GM21825 (cell line): ENCODE results near the gene VGLL4.
"Not testable (repeated sequence)": the region's sequence is repeated elsewhere in the genome, so short reads cannot be mapped to it uniquely, and the experiment has no call there.

Experiments
- ATAC-seq: cut with Tn5 transposase; IDR thresholded peaks from one replicate; pipeline ENCODE4 v1.9.1; 2021; ENCODE audit warnings: mild to moderate bottlenecking, moderate library complexity; ENCODE audit not compliant: unreplicated experiment

Gene VGLL4

DNA sequence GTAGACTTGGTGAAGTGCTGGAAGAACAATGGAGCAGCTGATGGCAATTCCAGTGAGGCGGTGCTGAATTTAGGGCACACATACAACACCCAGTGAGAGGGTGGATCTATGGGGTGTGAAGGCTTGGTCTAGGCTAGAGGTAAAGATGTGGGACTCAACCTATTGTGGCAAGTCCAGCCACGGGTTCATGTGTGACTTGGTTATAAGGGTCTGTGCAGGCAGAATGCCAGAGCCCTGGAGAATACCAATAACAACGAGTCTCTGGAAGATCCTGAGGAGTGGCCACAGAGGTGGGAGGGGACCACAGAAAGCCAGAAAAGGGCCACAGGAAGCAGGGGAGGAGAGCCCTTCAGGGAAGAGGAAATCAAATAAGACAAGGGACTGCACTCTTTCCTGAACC is 55.0 kb downstream of the VGLL4 start:
- no peak for ATAC-seq

DNA sequence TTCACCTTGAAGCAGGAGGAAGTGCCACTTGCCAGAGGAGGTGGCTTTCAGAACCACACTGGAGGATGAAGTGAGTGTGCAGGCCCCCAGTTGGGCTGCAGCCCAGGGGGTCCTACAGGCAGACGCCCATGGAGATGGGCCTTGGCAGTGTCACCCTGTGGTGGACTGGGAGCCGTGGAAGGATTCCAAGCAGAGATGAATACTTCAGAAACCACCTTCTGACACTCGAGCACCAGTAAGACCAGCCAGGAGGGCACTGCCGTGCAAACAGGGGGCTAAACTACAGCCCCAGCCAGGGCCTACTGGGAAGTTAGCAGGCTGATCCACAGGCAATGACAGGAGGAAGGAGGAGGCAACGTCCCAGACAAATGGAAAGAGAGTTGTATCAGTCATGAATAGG is 55.4 kb downstream of the VGLL4 start:
- ATAC-seq, result no peak

- no peak for ATAC-seq
These were observed 55.9 kb downstream of the VGLL4 start for GRCh38 chr3:11587766-11588165.

GRCh38 chr3:11584570-11584969 is 59.1 kb downstream of the VGLL4 start:
- ATAC-seq, result no peak

GRCh38 chr3:11583638-11584046 is 60.1 kb downstream of the VGLL4 start:
- ATAC-seq, result no peak

DNA sequence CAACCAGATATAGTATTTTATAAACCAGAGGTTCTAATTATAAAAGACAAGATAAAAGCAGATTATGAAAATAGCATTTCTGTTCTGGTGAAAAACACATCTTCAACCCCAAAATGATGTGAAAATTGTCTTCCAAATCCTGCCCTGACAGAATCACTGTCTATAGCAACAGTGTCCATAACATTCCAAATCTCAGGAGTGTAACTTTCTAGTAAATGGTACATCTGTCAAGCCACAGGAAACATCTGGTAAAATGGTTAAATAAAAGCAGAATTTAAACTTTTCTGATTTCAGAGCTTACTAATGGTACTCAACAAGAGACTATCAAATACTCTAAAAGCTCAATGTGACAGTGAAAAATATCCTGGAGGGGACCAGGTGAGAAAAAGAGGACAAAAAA is 60.5 kb downstream of the VGLL4 start:
- no peak for ATAC-seq

- no peak for ATAC-seq
These were observed 61.3 kb downstream of the VGLL4 start for GRCh38 chr3:11582191-11582968.

- no peak for ATAC-seq
These were observed 62.2 kb downstream of the VGLL4 start for GRCh38 chr3:11581237-11582190.

- ATAC-seq, result no peak
These were observed 63.1 kb downstream of the VGLL4 start for GRCh38 chr3:11580645-11581044.

DNA sequence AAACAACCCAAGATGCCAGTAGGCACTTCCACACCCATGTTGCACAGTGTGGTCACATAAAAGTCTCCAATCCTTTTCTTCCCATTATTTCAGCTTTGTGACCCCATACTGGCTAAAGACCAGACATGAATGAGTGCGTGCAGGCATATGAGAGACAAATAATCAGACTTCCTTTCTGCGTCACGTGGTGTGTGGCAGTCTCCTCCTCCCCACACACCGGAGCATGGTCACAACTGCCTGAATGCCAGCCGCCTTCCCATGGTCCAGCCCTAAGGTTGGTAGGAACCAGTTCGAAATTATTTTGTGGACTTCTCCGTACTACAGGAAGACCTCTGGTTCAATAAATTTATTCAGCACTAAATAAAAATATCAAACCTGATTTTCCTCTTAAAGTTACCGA is 65.5 kb downstream of the VGLL4 start:
- ATAC-seq, result no peak

GRCh38 chr3:11576453-11576852 is 67.3 kb downstream of the VGLL4 start:
- no peak for ATAC-seq

DNA sequence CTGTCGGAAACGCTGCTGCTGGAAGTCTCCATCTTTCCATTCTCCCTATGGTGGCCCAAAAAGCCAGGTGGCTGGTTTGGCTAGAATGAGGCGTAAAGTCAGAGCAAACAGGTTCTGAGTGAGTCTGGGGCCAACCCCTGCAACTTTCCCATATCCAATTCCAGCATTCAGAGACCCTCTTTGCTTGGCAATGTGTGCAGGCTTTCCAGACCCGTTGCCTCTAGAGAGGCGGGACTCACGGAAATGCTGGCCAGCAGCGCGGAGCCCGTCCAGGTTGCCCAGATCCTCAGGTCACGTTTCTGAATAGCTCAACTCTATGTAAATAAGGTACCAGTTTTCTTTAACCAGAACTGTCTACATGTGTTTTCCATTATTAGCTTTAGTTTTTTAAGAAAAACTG is 68.0 kb downstream of the VGLL4 start:
- no peak for ATAC-seq

- no peak for ATAC-seq
These were observed 68.6 kb downstream of the VGLL4 start for GRCh38 chr3:11574981-11575669.

DNA sequence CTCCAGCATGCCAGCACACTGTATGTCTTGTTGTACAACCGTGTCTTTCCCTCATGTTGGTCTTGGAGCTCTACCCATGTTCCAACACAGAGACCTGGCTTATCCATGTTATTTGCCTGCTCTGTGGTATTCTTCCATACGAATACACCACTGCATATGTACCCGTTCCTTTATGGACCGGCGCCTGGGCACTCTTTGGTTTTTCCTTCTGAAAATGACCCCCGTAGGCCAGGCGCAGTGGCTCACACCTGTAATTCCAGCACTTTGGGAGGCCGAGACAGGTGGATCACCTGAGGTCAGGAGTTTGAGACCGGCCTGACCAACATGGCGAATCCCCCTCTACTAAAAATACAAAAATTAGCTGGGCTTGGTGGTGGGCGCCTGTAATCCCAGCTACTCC is 71.1 kb downstream of the VGLL4 start:
- ATAC-seq, result not testable (repeated sequence)

DNA sequence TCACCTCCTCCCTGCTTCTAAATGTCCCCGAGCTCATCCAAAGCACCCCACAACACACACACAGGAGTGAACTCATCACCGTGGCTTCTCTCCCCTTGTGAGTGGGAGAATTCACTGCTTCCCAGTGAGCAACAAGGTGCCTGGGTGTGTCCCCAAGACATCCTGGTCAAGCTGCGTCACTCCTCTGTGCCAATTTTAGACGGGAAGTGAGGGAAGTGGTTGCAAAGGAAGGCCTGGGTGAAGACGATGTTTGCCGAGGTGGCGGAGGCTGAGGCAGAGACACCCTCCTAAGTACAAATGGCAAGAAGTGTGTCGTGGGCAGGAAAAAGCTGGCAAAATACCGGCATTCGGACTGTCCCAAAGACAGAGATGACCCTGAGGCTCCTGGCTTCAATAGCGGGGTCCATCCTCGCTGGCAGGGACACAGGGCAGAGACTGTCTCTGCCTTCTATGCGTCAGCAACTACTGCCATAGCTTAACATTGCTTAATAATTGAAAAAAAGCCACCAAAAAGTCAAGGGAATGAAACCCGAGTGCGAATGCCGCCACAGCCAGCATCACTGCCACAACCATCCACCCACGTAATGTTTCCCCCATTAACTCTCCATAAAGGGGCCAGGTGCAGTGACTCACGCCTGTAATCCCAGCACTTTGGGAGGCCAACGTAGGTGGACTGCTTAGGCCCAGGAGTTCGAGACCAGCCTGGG is 72.8 kb downstream of the VGLL4 start:
- no peak for ATAC-seq

GRCh38 chr3:11570251-11570650 is 73.5 kb downstream of the VGLL4 start:
- no peak for ATAC-seq

GRCh38 chr3:11569156-11569741 is 74.5 kb downstream of the VGLL4 start:
- no peak for ATAC-seq

- no peak for ATAC-seq
These were observed 75.1 kb downstream of the VGLL4 start for GRCh38 chr3:11568503-11569155.

DNA sequence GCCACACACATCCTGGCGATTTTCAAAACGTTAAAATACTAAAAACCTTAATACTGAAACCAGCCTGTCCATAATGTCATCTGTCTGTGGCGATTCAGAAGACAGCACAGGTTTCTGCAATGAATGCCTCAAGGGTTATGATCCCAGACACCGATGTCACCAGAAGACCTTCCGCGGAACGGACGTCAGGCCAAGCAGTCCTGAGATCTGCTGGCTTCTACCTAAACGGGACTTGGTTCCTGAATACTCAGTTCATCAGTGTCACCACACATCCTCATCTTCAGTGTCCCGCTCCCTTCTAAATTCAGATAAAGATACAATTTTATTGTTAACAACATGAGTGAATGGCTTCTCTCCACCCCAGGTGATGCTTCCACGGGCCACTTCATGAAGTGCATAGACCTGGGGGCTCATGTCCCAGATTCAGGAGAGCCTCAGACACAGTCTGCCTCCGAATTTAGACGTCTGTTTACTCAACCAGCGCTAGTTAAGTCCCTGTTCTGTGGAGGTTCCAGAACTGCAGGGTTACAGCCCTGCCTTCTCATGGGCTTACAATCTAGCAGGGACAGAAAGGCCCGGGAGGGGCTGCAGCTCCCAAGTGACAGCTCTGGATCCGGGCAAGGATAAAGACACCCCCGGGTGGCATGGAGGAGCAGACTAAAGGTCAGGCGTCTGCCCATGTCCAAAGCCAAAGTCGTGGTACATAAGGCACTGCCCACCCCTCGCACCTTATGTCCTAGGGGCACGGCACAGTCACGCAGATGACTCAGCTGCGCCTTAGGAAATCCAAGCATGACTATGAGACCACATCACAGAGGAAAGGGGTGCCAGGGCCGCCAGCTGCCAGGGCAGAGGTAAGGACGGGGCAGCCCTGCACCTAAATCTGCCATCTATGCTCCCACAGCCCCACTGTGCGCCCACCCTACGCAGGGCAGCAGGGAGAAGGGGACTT is 75.9 kb downstream of the VGLL4 start:
- no peak for ATAC-seq
